Naive thymus-derived CD4-positive, alpha-beta T cell (primary cell): ENCODE measurements around the gene WDR83. TPM values are rescaled to one million over a fixed set of nuclear protein-coding genes. Genes with fewer than 3 reads are reported as not detected.
"Not testable (repeated sequence)": the region's sequence is repeated elsewhere in the genome, so short reads cannot be mapped to it uniquely, and the experiment has no call there.

Source experiments
- ATAC-seq: fragments of 150-1000 bp; cut with Tn5 transposase; 2 replicates; pipeline ENCODE4 v1.10.0; 2021; ENCODE audit warnings: mild to moderate bottlenecking, moderate library complexity
- CTCF ChIA-PET: fragments of 350-600 bp; sonication (Branson Sonifier 250); formaldehyde crosslinking; loops from one replicate; lab custom pipeline; 2021; ENCODE audit warnings: antibody characterized with exemption; lab: Charles Lee
- POLR2A ChIA-PET: fragments of 350-600 bp; sonication (Branson Sonifier 250); formaldehyde crosslinking; loops from one replicate; lab custom pipeline; 2021; ENCODE audit warnings: antibody characterized with exemption, inconsistent platforms; lab: Charles Lee
- DNase-seq, 9 donors: peaks; one replicate each; pipeline versions ENCODE4 v3.0.0 to v3.0.0-alpha.2; 2020 to 2022; ENCODE audit warnings: mixed read lengths in 1 of 9
- H3K27ac ChIP-seq: one replicate; pipeline ENCODE4 v1.7.0; 2013; ENCODE audit warnings: mild to moderate bottlenecking, low read depth, low read length, moderate library complexity
- H3K27me3 ChIP-seq, 2 donors: one replicate each; pipeline ENCODE4 v1.7.0; 2013; ENCODE audit warnings: low read length in 2 of 2, mild to moderate bottlenecking in 2 of 2, moderate library complexity in 2 of 2; ENCODE audit not compliant: control insufficient read depth in 2 of 2, insufficient read depth in 2 of 2
- H3K36me3 ChIP-seq, 3 experiments: 1 replicate in 2 of 3; 2 replicates in 1 of 3; pipeline ENCODE4 v1.7.0; 2013; ENCODE audit warnings: low read length in 3 of 3, mild to moderate bottlenecking in 3 of 3, moderate library complexity in 1 of 3; ENCODE audit not compliant: insufficient read depth in 3 of 3, control insufficient read depth in 2 of 3
- H3K4me1 ChIP-seq, 2 donors: one replicate each; pipeline ENCODE4 v1.7.0; 2013; ENCODE audit warnings: low read length in 2 of 2, mild to moderate bottlenecking in 2 of 2, moderate library complexity in 1 of 2; ENCODE audit not compliant: control insufficient read depth in 2 of 2, insufficient read depth in 2 of 2
- H3K4me3 ChIP-seq: 2 replicates; pipeline ENCODE4 v1.7.0; 2013; ENCODE audit warnings: mild to moderate bottlenecking, low read length
- H3K9me3 ChIP-seq, 3 experiments: 1 replicate in 2 of 3; 2 replicates in 1 of 3; pipeline ENCODE4 v1.7.0; 2013; ENCODE audit warnings: low read length in 3 of 3; ENCODE audit not compliant: control insufficient read depth in 2 of 3
- H3K27ac Mint-ChIP-seq, 9 donors: one replicate each; pipeline ENCODE4 v1.8.0; 2020 to 2022; ENCODE audit warnings: mixed read lengths in 9 of 9, mild to moderate bottlenecking in 8 of 9, moderate library complexity in 5 of 9, inconsistent platforms in 2 of 9
- H3K27me3 Mint-ChIP-seq, 5 donors: one replicate each; pipeline ENCODE4 v1.8.0; 2021 to 2022; ENCODE audit warnings: mixed read lengths in 5 of 5, mild to moderate bottlenecking in 1 of 5
- H3K36me3 Mint-ChIP-seq, 5 donors: one replicate each; pipeline ENCODE4 v1.8.0; 2020 to 2022; ENCODE audit warnings: mixed read lengths in 5 of 5, mild to moderate bottlenecking in 3 of 5, inconsistent platforms in 1 of 5
- H3K4me1 Mint-ChIP-seq, 7 donors: one replicate each; pipeline ENCODE4 v1.8.0; 2020 to 2022; ENCODE audit warnings: mixed read lengths in 7 of 7, mild to moderate bottlenecking in 3 of 7, inconsistent platforms in 1 of 7
- H3K4me3 Mint-ChIP-seq, 10 donors: one replicate each; pipeline ENCODE4 v1.8.0; 2020 to 2022; ENCODE audit warnings: mild to moderate bottlenecking in 10 of 10, mixed read lengths in 10 of 10, moderate library complexity in 6 of 10, inconsistent platforms in 2 of 10
- H3K9me3 Mint-ChIP-seq, 11 donors: one replicate each; pipeline ENCODE4 v1.8.0; 2020 to 2022; ENCODE audit warnings: mixed read lengths in 11 of 11, mild to moderate bottlenecking in 4 of 11, inconsistent platforms in 1 of 11, moderate library complexity in 1 of 11
- intact Hi-C, 2 donors: fragments of 100-400 bp; cut with micrococcal nuclease; formaldehyde crosslinking; loops; one replicate each; pipeline ENCODE4 v1.15.1; 2023
- polyA plus RNA-seq, 2 donors: library from polyadenylated mRNA; unstranded; fragments of 300-500 nt; fragmentation: Illumina TruSeq; gene quantifications; one replicate each; pipeline ENCODE4 v1.2.3, GENCODE V29; 2021
- total RNA-seq, 6 experiments: library from RNA in 5 of 6; stranded (reverse) in 5 of 6; gene quantifications; 1 replicate in 5 of 6; 2 replicates in 1 of 6; pipeline ENCODE4 v1.2.3 and lab custom pipeline; 2021 to 2026

The WDR83 gene
- total and polyA plus RNA-seq, 7 experiments from 2014 or later = 7.8 to 20.6 (median 14.7) TPM

DNA sequence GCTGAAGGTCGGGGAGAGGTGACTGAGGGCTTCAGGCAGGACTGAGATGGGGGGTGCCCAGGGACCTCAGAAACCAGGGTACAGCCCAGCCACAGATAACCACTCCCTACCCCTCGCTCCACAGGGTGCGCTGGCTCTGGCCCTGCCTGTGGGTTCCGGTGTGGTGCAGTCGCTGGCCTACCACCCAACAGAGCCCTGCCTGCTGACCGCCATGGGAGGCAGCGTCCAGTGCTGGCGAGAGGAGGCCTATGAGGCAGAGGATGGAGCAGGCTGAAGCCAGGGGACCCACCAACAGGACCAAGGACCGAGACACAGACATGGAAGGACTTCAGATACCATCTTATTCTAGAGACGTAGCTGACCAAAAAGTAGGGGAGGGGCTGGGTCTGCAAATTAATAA lies 8.8 kb downstream of the WDR83 start:
- intact Hi-C loops = no loop called here

DNA sequence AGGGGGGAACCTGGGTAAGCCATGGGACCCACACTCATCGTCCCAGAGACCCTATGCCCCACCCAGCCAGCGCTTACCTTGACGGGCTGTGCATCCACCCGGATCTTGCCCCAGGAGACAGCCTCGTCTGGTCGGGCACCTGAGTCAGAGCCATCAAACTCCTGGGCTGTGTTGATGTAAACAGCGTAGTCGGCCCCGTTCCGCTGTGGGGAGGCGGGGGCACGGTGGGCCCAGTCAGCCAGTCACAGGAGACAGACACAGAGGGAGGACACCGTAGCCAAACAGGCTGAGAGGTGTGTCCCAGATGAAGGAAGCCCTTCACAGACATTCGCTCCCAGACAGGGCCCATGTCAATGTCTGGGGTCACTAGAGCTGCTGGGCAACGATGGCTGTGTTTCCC lies 9.3 kb downstream of the WDR83 start:
- no peaks in the 10 kb centered on the region for H3K27me3 ChIP-seq
- Mint-ChIP-seq H3K9me3 (peaks cover 0 to 5% (median 0%) of the 10 kb centered on the region in 11 donors), H3K27me3 (no peaks in the 10 kb centered on the region), H3K4me1 (peaks cover 22 to 37% (median 30%) of the 10 kb centered on the region in 7 donors), H3K36me3 (peaks cover 0 to 33% (median 25%) of the 10 kb centered on the region in 5 donors), H3K27ac (peak overlapping the region in 4 of 9 donors; percentile 41 to 79 (median 66)), H3K4me3 (no peak overlapping the region)
- DNase-seq (peak in 1 of 9 donors; percentile 12), ATAC-seq (no peak)
- no peaks in the 10 kb centered on the region for H3K9me3 ChIP-seq
- peaks cover 18 to 82% (median 19%) of the 10 kb centered on the region in 3 experiments for H3K36me3 ChIP-seq
- no peak overlapping the region for H3K4me3 ChIP-seq
- intact Hi-C loops = loop anchor here in 1 of 2 donors (1.0 kb wide), 2 partner anchors 120 to 171 kb away; no protein-coding TSS in a partner anchor
- H3K4me1 ChIP-seq = peaks cover 6 to 22% of the 10 kb centered on the region in 2 donors
- H3K27ac ChIP-seq = no peak overlapping the region
- POLR2A ChIA-PET = interaction anchor here (0.5 to 2.9 kb wide), 3 partner anchors 9 to 275 kb away, joined by 3 to 8 read pairs (median 6); partner anchors contain the start of genes JUNB, MAN2B1 and WDR83
- CTCF ChIA-PET = interaction anchor here (0.7 to 2.1 kb wide), 2 partner anchors 171 to 475 kb away, joined by 3 to 12 read pairs; no protein-coding TSS in a partner anchor

More for the DNA sequence above, 8.8 kb downstream of the WDR83 start:
- H3K36me3 Mint-ChIP-seq = peaks cover 0 to 32% (median 24%) of the 10 kb centered on the region in 5 donors
- no peak overlapping the region for H3K4me3 Mint-ChIP-seq
- H3K27me3 Mint-ChIP-seq = no peaks in the 10 kb centered on the region
- ChIA-PET CTCF (interaction anchor here (1.0 kb wide), 1 partner anchor 70 kb away, joined by 3 read pairs; no protein-coding TSS in a partner anchor), POLR2A (no interaction called here)
- no peak overlapping the region for H3K27ac ChIP-seq
- peaks cover 0 to 5% (median 0%) of the 10 kb centered on the region in 11 donors for H3K9me3 Mint-ChIP-seq
- H3K9me3 ChIP-seq = no peaks in the 10 kb centered on the region
- H3K4me3 ChIP-seq = no peak overlapping the region
- H3K36me3 ChIP-seq = peaks cover 18 to 82% (median 19%) of the 10 kb centered on the region in 3 experiments
- no peak overlapping the region for H3K27ac Mint-ChIP-seq
- H3K27me3 ChIP-seq = no peaks in the 10 kb centered on the region
- DNase-seq (no peak), ATAC-seq (no peak)
- H3K4me1 ChIP-seq = peaks cover 5 to 26% of the 10 kb centered on the region in 2 donors
- peaks cover 20 to 37% (median 29%) of the 10 kb centered on the region in 7 donors for H3K4me1 Mint-ChIP-seq

DNA sequence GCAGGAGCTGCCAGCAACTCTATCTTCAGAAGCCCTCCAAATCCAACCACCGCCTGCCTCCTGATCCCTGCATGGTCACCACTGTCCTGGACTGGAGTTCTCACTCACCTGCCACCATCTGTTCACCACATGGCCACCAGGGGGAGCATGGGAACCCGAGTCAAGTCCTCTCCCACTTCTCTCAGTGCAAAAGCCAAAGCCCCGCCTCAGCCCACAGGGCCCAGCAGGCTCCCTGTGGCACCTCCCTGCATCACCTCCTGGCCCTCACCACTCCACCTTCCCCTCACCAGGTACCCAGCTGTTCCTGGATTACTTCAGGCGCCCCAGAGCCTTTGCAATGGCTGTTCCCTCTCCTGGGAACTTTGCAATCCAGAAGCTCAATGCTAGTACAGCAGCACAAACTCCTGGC lies 9.8 kb downstream of the WDR83 start:
- no peak overlapping the region for H3K4me3 Mint-ChIP-seq
- H3K27me3 ChIP-seq = no peaks in the 10 kb centered on the region
- POLR2A ChIA-PET = interaction anchor here (0.5 to 2.9 kb wide), 5 partner anchors 10 to 274 kb away, joined by 3 to 8 read pairs (median 4); partner anchors contain the start of genes JUNB, MAN2B1 and WDR83
- no peaks in the 10 kb centered on the region for H3K9me3 ChIP-seq
- peak overlapping the region in 6 of 9 donors; percentile 22 to 79 (median 66) for H3K27ac Mint-ChIP-seq
- ATAC-seq (peak; percentile 63), DNase-seq (peak; percentile 52 to 86 (median 75))
- H3K4me1 Mint-ChIP-seq = peaks cover 27 to 41% (median 35%) of the 10 kb centered on the region in 7 donors
- intact Hi-C loops = loop anchor here in 1 of 2 donors (1.0 kb wide), 2 partner anchors 120 to 171 kb away; no protein-coding TSS in a partner anchor
- peaks cover 0 to 37% (median 30%) of the 10 kb centered on the region in 5 donors for H3K36me3 Mint-ChIP-seq
- no peak overlapping the region for H3K4me3 ChIP-seq
- H3K36me3 ChIP-seq = peaks cover 18 to 84% (median 19%) of the 10 kb centered on the region in 3 experiments
- CTCF ChIA-PET = interaction anchor here (0.7 to 2.4 kb wide), 6 partner anchors 12 to 475 kb away, joined by 3 to 12 read pairs (median 6); no protein-coding TSS in a partner anchor
- H3K9me3 Mint-ChIP-seq = peaks cover 0 to 7% (median 0%) of the 10 kb centered on the region in 11 donors
- peaks cover 6 to 22% of the 10 kb centered on the region in 2 donors for H3K4me1 ChIP-seq
- H3K27me3 Mint-ChIP-seq = no peaks in the 10 kb centered on the region
- H3K27ac ChIP-seq = no peak overlapping the region

DNA sequence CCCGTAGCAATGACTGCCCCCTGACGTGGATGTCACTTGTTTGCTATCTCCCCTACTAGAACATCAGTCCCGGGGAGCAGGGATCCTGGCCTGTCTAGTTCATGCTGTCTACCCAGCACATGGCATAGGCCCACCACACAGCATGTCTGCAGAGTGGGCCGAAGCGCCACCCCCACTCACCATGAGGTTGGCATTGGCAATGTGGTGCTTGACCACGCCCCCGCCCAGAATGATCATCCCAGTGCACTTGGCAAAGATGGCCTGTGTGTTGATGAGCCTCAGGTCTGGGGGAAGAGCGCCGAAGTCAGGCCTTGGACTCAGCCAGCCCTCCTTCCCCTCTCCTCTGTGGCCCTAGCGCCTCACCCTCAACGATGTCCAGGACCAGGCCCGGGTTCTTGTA lies 10.3 kb downstream of the WDR83 start:
- H3K27ac Mint-ChIP-seq = peak overlapping the region in 7 of 9 donors; percentile 22 to 86 (median 68)
- peaks cover 6 to 22% of the 10 kb centered on the region in 2 donors for H3K4me1 ChIP-seq
- no peaks in the 10 kb centered on the region for H3K27me3 ChIP-seq
- H3K4me1 Mint-ChIP-seq = peaks cover 26 to 42% (median 34%) of the 10 kb centered on the region in 7 donors
- CTCF ChIA-PET = interaction anchor here (0.5 to 2.4 kb wide), 8 partner anchors 13 to 463 kb away, joined by 3 to 12 read pairs (median 6); no protein-coding TSS in a partner anchor
- ATAC-seq (no peak), DNase-seq (no peak)
- peaks cover 18 to 86% (median 19%) of the 10 kb centered on the region in 3 experiments for H3K36me3 ChIP-seq
- peak overlapping the region in 1 of 10 donors; percentile 48 for H3K4me3 Mint-ChIP-seq
- no peaks in the 10 kb centered on the region for H3K9me3 ChIP-seq
- peaks cover 0 to 9% (median 0%) of the 10 kb centered on the region in 11 donors for H3K9me3 Mint-ChIP-seq
- POLR2A ChIA-PET = interaction anchor here (0.8 to 2.9 kb wide), 7 partner anchors 8 to 115 kb away, joined by 3 to 10 read pairs (median 6); partner anchors contain the start of genes FBXW9, JUNB, MAN2B1 and TNPO2
- no peaks in the 10 kb centered on the region for H3K27me3 Mint-ChIP-seq
- H3K36me3 Mint-ChIP-seq = peaks cover 0 to 36% (median 28%) of the 10 kb centered on the region in 5 donors
- intact Hi-C loops = loop anchor here in 1 of 2 donors (1.0 kb wide), 2 partner anchors 119 to 170 kb away; no protein-coding TSS in a partner anchor
- H3K27ac ChIP-seq = no peak overlapping the region
- H3K4me3 ChIP-seq = no peak overlapping the region

DNA sequence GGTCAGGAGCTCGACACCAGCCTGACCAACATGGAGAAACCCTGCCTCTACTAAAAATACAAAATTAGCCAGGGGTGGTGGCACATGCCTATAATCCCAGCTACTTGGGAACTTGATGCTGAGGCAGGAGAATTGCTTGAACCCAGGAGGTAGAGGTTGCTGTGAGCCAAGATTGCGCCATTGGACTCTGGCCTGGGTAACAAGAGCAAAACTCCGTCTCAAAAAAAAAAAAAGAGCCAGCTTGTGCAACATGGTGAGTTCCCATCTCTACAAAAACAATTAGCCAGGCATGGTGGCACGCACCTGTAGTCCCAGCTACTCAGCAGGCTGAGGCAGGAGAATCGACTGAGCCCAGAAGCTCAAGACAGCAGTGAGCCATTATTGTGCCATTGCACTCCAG lies 11.4 kb downstream of the WDR83 start:
- H3K4me1 Mint-ChIP-seq = peaks cover 21 to 37% (median 30%) of the 10 kb centered on the region in 7 donors
- H3K27ac Mint-ChIP-seq, intact Hi-C loops: not testable (repeated sequence)

DNA sequence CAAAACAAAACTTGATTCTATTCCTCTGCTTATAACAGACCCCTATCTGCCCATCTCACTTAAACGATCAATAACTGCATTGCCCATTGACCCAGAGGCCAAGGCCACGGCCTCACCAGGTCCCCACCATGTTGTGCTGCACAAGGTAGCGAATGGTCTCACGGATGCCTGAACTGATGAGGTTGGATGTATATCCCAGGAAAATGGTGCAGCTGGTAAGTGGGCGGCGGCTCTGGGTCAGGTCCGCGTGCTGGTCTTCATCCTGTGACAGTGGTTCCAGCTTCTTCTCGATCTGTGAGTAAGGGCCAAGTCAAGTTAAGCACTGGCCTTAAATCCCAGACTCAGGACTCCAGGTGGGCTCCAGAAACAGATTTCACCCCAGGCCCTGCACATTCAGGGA lies 13.4 kb downstream of the WDR83 start:
- Histone ChIP-seq H3K4me1 (peaks cover 6 to 22% of the 10 kb centered on the region in 2 donors), H3K27me3 (no peaks in the 10 kb centered on the region), H3K9me3 (no peaks in the 10 kb centered on the region), H3K27ac (no peak overlapping the region), H3K4me3 (no peak overlapping the region), H3K36me3 (peaks cover 18 to 55% (median 19%) of the 10 kb centered on the region in 3 experiments)
- H3K27ac Mint-ChIP-seq = peak overlapping the region in 5 of 9 donors; percentile 21 to 56 (median 49)
- H3K4me1 Mint-ChIP-seq = peaks cover 21 to 37% (median 28%) of the 10 kb centered on the region in 7 donors
- CTCF ChIA-PET = interaction anchor here (1.0 kb wide), 1 partner anchor 40 kb away, joined by 5 read pairs; no protein-coding TSS in a partner anchor
- no peaks in the 10 kb centered on the region for H3K27me3 Mint-ChIP-seq
- POLR2A ChIA-PET = interaction anchor here (0.6 to 3.3 kb wide), 6 partner anchors 8 to 382 kb away, joined by 3 to 19 read pairs (median 6); partner anchors contain the start of genes FBXW9, ZNF490 and ZNF791
- H3K9me3 Mint-ChIP-seq = peaks cover 0 to 9% (median 0%) of the 10 kb centered on the region in 11 donors
- peak overlapping the region; percentile 27 to 99 (median 66) for H3K4me3 Mint-ChIP-seq
- DNase-seq (no peak), ATAC-seq (no peak)
- H3K36me3 Mint-ChIP-seq = peaks cover 0 to 27% (median 20%) of the 10 kb centered on the region in 5 donors
- intact Hi-C loops = loop anchor here (2.0 to 10.0 kb wide), 4 partner anchors 42 to 1155 kb away; partner anchors contain the start of genes ECSIT (in 1 of the 2), IER2 (in 1 of the 2), JUNB (in 1 of the 2) and STX10 (in 1 of the 2)

More for the DNA sequence above, 11.4 kb downstream of the WDR83 start:
- not testable (repeated sequence) for H3K9me3 ChIP-seq, H3K27me3 Mint-ChIP-seq, DNase-seq, H3K9me3 Mint-ChIP-seq, ATAC-seq, H3K27me3 ChIP-seq, H3K4me3 Mint-ChIP-seq, H3K4me3 ChIP-seq
- Histone ChIP-seq H3K36me3 (peaks cover 18 to 74% (median 19%) of the 10 kb centered on the region in 3 experiments), H3K4me1 (peaks cover 6 to 22% of the 10 kb centered on the region in 2 donors), H3K27ac (peak overlapping the region; percentile 17)
- H3K36me3 Mint-ChIP-seq = peaks cover 0 to 34% (median 25%) of the 10 kb centered on the region in 5 donors
- CTCF ChIA-PET = interaction anchor here (0.6 to 2.4 kb wide), 9 partner anchors 9 to 205 kb away, joined by 3 to 12 read pairs (median 4); a partner anchor contains a TSS
- POLR2A ChIA-PET = interaction anchor here (1.1 to 2.9 kb wide), 6 partner anchors 9 to 114 kb away, joined by 3 to 10 read pairs (median 6); partner anchors contain the start of genes FBXW9, JUNB, MAN2B1 and TNPO2
